Limb (tissue), 2 donors: ENCODE results near the gene CDH13.

Source experiments
- DNase-seq, 2 donors: peaks; one replicate each; pipeline ENCODE4 v3.0.0-alpha.2; 2016; ENCODE audit errors: extremely low spot score in 2 of 2

The CDH13 gene

GRCh38 chr16:82993415-82993814 lies 366.6 kb downstream of the CDH13 start:
- DNase-seq = no peak

GRCh38 chr16:82993926-82994325 lies 367.2 kb downstream of the CDH13 start:
- DNase-seq = no peak

DNA sequence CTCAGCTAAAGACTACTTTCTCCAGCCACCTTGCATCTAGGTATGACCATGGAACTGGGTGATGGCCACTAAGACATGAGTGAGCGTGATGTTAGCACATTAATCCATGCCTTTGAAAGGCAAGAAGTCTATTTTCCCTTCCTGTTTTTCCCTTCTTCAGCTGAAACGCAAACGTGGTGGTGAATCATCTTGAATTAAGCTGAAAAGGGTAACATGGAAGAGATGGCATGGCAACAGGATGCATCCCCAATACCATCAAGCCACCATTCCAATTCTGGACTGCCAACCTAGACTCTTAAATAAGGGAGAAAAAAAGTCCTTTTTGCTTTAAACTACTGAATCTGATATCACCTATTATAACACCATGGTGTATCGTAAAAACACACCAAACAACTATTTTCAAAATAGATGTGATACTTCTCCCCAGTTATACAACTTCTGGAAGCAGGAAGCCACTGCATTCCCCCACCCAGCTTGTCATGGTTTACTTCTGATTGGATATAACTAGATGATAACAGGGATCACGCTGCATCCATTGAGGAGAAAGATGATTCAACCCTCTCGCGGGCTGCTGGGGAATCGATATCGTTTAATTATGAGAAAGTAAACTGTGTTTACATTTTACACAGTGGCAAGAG lies 368.6 kb downstream of the CDH13 start:
- no peak for DNase-seq

DNA sequence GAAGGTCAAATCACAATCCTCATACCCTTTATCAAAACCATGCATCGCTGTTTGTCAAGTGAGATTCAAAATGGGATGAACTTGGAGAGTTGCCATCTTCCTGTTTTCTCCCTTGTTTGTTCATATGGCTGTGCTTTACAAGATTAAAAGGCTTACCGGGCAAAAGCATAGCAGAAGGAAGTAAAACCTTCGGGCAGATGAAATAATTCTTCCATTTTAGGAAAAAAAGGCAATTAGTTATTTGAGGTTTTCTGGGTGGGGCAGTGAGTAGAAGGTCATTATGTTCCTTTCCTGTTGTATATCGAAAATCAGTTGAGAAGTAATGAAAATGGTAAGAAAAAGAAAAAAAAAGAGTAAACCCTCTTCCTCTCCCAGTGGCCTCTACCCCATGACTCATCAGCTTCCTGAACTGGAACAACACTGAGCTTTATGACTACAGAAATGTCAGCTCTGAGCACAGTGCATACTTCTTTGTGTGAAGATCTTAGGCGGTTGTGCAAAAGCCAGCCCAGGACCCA lies 369.2 kb downstream of the CDH13 start:
- peak in 1 of 2 donors; percentile 5 for DNase-seq

- no peak for DNase-seq
Observed at GRCh38 chr16:82996814-82997213, 370.0 kb downstream of the CDH13 start.

- DNase-seq = no peak
Observed at GRCh38 chr16:82999711-83000110, 372.9 kb downstream of the CDH13 start.

DNA sequence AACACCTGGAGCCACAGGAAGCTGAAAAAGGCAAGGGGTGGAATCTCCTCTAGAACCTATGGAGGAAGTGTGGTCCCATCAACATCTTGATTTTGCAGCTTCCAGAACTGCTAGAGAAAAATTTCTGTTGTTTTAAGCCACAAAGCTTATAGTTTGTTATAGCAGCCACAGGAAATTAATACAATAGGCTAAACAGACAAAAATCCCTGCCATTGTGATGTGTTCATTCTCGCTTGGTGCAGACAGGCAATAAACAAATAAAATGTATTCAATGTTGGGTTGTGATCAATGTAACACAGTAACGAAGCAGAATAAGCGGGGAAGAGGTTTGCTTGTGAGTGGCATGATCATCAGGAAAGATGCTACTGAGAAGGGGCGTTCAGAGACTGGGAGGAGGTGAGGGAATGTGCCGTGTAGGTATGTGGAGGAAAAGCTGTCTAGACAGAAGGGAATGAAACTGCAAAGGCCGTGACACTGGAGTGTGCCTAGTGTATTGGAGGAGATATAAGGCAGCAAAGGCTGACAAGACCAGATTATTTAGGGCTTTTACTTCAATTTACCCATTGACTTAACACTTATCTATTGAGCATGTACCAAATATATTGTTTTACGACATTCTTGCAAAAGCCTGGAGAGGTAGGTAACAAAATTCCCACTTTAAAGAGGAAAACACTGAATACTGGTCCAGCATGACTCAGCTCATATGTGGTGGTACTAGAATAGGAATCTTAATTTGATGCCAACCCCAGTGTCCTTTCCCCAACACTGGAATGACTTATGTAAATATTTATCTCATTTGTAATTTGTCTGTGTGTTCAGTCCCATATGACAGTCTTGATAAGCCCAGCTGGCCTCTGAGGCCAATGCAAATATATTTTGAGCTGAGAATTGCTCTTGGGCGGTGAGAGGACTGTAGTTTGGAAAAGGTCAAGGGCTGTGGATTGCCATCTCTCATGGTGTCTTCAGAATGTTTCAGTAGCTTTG lies 375.9 kb downstream of the CDH13 start:
- DNase-seq = no peak

DNA sequence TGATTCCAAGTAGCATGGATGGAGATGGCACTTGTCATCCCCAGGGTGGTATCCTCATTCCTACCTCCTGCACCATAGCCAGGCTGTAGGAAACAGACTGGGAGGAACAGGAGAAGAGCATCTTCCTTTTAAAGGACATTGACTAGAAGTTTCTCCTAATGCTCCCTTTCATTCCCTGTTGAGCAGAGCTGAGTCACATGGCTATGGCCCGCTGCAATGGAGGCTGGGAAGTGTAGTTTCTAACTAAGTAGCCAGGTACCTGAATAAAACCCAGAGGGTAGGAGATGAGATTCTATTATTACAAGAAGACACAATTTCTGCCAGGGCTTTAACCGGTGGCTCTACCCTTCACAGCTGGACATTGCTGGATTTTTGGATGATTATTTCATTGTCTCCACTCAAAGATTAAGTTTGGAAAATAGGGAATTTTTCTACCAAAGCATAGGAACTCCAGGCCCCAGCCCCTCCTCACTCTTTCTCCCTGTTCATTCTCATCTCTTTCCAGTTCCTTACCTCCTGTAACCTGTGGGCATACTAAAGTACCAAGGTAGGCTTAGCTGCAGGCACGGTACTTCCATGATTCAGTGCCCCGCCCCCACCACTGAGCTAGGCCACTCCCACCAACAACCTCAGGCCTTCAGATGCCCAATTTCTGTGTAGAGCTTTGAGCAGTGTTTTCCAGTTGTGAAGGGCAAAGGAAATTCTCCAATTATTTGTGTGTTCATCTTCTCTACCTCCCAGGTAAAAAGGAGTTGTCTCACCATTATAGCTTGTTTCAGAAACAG lies 378.3 kb downstream of the CDH13 start:
- no peak for DNase-seq

GRCh38 chr16:83005653-83006160 lies 378.9 kb downstream of the CDH13 start:
- no peak for DNase-seq

DNA sequence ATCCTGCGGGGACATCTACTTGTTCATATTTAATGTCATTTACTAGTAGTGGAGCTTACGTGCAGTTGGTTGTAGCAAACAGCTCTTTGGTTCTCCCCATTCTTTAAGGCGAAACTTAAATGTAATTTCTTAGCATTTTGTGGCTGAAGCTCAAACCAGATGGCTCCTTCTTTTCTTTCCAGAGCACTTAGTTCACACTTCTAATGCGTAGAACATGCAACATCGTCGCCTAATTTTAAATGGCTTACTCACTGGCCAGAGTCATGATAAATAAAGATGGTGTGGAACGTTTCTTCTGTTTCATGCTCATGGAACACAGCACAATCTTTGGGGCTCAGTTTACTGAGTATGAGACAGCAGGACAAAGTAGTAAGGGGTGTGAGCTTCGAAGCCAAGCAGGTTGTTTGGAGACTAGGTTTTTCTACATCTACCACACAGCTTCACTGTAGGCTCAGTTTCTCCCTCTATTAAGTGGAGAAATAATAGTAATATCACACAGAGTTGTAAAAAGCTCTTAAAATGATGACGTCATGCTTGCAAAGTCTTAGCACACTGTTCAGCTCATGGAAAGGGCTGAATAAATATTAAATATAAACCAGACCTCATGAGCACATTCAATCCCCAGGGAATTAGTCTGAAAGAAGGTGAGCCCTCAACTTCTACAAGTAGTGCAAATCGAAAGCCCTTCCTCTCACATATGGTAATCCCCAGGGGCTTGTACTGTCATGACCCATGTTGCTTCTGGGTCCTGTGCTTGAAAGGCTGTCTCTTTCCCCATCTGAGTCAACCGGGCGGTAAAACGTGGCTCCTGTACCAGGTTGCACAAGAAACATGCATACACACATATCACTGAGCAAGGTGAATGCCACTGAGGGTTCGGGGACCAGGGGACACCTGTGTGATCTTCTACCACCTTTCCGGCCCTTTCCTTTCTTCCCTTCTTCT lies 384.3 kb downstream of the CDH13 start:
- DNase-seq = no peak

DNA sequence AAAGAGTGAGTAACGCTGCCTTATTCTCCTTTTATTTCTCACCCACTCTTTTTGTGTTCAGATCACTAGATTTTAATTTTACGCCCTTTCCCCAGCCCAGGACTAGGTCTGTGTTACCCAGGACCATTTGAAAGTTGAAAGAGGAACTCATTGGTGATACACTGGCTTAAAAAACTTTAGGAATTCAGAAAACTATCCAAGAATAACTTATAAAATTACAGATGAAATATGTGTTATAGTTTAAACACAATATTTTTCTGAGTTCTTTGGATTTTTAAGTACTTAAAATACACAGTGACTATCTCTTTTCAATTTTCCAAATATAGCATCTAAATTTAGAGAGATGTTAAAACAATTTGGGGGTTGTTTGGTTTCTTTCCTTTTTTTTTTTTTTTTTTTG lies 385.2 kb downstream of the CDH13 start:
- DNase-seq = no peak

GRCh38 chr16:83013071-83013470 lies 386.3 kb downstream of the CDH13 start:
- no peak for DNase-seq

DNA sequence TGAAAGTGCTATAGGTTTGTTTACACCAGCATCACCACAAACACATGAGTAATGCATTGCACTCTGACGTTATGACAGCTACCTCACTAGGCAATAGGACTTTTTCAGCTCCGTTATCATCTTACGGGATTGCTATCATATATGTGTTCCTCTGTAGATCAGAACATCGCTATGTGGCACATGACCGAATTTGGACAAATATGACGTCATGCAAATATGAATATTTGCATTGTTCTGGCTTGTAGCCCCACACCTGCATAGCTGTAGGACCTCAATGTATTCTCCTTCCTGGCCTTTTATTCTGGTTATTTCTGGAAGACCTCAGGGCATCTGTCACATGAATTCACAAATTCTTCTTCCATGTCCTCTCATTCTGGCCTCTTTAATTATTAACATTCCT lies 393.2 kb downstream of the CDH13 start:
- no peak for DNase-seq

DNA sequence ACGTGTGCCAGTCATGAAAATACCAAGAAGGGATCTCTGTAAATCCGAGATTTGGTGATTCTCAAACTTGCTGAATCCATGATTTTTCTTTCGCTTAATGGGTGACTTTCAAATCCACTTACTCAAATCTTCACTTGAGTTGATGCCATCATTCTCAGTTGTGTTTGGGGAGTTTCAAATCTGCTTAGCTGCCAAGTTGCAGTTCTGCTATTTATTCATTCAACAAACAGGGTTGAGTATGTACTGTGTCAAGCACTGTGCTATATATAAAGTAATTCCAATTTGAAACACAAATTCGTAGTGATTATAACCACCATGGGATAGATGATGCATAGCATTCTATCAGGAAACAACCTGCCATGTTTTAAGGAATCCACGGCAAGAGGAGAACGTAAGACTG lies 394.3 kb downstream of the CDH13 start:
- no peak for DNase-seq

DNA sequence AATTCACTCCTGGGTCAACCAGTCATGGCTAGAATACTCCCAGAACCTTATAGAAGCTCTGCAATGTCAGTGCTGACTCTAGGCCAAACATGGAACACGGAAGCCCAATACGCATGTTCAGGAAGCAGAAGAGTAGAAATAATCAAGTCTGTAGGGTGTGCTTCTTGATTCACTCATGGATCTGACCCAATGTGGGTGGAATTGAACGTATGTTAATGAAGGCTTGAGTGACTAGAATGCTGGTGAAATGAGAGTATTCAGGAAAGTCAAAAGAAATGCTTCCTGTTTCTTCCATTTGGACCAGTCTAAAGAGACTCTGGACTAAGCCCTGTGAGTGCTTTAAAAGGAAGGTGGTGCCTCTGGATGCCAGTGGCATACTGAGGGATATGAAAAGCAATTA lies 395.0 kb downstream of the CDH13 start:
- no peak for DNase-seq

DNA sequence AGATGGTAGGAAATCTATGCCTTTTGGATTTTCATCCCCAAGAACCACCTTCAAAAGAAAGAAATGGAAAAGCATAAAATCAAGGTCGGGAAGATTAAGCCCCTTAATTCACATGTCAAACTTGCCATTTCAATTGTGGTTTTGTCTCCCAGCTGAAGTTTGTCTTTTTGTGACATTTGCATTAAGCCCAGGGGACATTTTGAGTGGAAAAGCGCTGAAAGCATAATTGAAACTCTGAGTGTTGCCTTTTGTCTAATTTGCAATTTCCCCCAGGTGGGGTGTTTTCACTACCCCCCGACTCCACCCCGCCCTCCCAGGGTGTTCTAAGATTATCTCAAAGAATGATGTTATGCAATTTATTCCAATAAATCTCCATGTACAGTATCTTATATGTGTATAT lies 396.2 kb downstream of the CDH13 start:
- DNase-seq = no peak

DNA sequence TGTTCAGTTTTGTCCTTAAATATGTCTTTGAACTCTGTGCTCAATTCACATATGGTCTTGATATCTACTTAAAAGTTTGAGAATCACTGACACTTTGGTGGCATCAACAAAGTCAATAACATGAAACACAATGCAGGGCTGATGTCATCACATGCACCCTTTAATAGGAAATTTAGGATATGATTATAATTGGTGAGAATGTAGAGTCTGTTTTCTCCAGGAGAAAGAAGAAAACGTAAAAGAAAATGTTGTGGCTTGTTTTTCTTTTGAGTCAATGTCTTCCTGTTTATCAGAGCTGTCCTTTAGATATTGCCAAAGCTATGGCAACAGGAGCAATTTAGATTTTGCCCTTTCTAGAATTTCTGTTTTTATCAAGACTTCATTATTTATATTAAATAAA lies 396.9 kb downstream of the CDH13 start:
- no peak for DNase-seq

DNA sequence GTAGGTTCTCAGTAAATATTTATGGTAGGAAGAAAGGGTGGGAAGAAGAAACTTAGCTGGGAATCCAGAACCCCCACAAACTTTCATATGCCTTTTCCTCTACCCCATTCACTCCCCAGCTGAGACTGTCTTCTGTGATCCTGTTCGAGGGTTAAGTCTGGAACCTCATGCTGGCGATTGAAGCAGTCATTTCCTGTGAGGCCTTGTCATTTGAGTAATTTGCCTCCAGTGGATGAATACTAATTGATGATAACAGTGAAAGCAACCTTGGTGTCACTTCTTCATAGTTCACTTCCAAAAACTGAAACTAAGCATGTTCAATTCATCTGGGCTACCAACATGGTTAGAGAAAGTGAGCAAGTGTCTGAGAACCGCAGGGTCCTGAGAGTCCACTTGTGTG lies 401.2 kb downstream of the CDH13 start:
- DNase-seq = no peak

GRCh38 chr16:83029467-83029866 lies 402.7 kb downstream of the CDH13 start:
- no peak for DNase-seq

DNA sequence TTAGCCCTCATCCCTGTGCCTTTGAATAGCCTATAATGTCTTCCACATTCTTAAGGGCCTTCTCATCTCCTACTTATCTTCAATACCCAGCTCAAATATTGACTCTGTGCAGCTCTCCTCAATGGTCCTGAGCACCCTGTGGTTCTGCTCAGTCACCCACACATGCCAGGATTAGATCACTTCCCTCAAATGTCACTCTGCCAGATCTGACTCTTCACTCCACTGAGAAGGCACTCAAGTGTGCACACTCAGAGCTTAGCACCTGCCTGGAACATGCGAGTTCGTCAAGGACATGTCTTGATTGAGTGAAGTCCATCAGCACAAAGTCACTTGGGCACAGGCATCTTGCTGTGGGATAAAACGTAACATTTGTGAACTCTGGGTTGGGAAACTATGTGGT lies 404.8 kb downstream of the CDH13 start:
- DNase-seq = no peak

DNA sequence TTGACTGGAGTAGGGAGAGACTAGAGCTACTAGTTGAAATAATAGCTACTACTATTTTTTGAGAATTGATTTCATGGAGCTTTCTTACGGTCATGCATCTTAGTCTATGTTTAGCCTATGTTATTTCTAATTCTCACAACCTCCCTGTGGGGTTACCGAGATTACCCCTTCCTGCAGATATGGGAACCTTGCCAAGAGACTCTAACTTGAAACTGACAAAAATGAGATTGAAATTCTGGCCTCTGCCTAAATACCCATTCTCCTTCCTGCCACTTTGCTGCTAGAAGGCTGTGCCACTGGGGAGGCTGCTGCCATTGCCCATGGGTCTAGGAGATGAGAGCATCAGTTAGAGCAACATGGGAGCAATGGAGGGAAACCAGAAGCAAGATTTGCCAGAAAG lies 410.3 kb downstream of the CDH13 start:
- no peak for DNase-seq
